H1 (cell line): ENCODE measurements around the gene TATDN2. TPM values are rescaled to one million over a fixed set of nuclear protein-coding genes. Genes with fewer than 3 reads are reported as not detected.

Experiments used
- KDM1A ChIP-seq: fragments of 200-600, 300-600 bp; sonication (generic); IDR thresholded peaks from 2 replicates; pipeline ENCODE4 v1.7.1; 2016; ENCODE audit warnings: mild to moderate bottlenecking, low read length, borderline replicate concordance
- RBBP5 ChIP-seq: IDR thresholded peaks from 2 replicates; pipeline ENCODE4 v1.7.1; 2012; ENCODE audit warnings: low read depth, mild to moderate bottlenecking, inconsistent platforms, low read length, moderate library complexity, borderline replicate concordance
- SIRT6 ChIP-seq: IDR thresholded peaks from one replicate; pipeline ENCODE4 v1.7.1; 2012; ENCODE audit warnings: low read length, inconsistent platforms
- polyA plus RNA-seq, 7 experiments: library from polyadenylated mRNA; depleted of rRNA in 3 of 7; stranded (reverse) in 5 of 7; unstranded in 2 of 7; fragments of >200 nt in 5 of 7; fragments of 200-250 nt in 2 of 7; gene quantifications; 1 replicate in 5 of 7; 2 replicates in 1 of 7; 4 replicates in 1 of 7; pipeline versions ENCODE4 v1.2.1 to v1.2.3, GENCODE V29; 2011 to 2013; ENCODE audit warnings: missing spikeins in 2 of 7, mixed read lengths in 2 of 7
- total RNA-seq: library from RNA; stranded (reverse); fragmentation: NEBNext Ultra II Directional; extraction: Animal tissue kit (Norgen Biotek cat#: 25700); gene quantifications from 2 replicates; pipeline ENCODE4 v1.2.1, GENCODE V29; 2021

Gene TATDN2
- total and polyA plus RNA-seq, 2 of the 8 experiments (the other 6 are each of a cell fraction or from before 2014, with no cell fraction given), result 12.1 to 34.8 TPM

- TF ChIP-seq RBBP5 (no peak; the same call in 1 of the 2 replicates), KDM1A (no peak), SIRT6 (no peak)
- TF ChIP-seq, all 59 proteins: peak for 17
These were observed at the start of gene TATDN2 (continued) for GRCh38 chr3:10248184-10248983.
